NK-92 treated with Interleukin-12 subunit alpha and Interleukin-12 subunit beta, amount 100 ng/mL, for 24 hours (cell line): ENCODE data around the gene CHRNB4.

Experiments used
- DNase-seq: peaks from one replicate; lab custom pipeline; 2025; lab: John Stamatoyannopoulos, UW

The CHRNB4 gene

DNA sequence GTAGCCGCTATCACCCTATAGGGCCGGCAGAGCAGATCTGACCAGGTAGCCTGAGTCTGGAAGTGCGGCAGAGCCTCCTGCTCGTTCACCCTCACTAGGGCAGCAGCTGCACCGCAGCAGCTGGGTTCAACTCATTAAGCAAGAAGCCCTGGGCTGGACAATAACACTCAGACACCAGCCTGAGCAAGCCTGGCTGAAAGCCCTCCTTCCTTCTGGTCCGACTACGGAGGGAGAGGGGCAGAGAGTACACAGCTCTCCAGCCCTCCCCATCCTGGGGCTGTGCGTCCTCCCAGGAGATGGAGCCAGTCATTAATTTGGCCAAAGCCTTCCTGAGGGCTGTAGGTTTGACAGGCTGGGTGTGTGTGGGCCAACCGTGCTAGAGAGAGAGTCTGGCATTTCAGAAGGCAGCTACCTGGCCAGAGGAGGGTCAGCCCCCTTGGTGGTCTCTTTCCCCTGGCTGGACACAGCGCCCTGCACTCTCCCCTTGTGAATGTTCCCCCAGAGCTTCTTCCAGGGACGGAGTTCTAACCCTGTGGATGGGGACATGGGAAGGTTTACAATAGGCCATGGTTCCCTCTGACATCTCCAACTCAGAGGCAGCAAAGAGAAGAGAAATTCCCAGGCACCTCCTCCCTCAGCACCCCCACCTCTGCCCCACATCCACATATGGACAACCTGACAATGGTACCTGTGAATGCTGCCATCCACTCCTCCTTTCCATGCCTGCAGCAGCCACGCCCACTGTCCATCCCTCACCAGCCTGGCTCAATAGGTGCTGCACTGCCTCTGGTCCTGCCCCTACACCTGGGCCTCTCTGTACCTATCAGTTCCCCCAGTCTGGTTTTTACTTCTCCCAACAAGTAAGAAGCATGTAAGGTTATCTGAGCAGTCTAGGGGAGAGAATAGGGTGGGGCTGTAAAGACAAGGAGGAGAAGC, 6.5 kb downstream of the CHRNB4 start:
- no peak for DNase-seq

DNA sequence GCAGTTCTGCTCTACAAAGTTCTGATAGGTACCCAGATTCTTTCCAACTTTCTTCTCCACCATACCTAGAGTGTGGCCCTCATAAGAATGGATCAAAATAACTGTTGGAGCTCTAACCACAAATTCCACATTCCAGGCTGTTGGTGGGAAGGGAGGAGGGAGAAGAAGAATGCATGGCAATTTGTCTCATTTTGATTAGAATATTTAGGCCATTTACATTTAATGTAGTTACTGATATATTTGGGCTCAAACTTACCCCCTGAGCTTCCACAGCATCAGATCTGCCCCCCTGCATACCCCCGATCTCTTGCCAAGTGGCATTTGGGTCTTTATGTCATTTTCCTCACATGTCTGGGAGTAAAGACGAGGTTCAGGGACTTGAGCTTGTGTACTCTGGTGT, 7.7 kb downstream of the CHRNB4 start:
- no peak for DNase-seq

DNA sequence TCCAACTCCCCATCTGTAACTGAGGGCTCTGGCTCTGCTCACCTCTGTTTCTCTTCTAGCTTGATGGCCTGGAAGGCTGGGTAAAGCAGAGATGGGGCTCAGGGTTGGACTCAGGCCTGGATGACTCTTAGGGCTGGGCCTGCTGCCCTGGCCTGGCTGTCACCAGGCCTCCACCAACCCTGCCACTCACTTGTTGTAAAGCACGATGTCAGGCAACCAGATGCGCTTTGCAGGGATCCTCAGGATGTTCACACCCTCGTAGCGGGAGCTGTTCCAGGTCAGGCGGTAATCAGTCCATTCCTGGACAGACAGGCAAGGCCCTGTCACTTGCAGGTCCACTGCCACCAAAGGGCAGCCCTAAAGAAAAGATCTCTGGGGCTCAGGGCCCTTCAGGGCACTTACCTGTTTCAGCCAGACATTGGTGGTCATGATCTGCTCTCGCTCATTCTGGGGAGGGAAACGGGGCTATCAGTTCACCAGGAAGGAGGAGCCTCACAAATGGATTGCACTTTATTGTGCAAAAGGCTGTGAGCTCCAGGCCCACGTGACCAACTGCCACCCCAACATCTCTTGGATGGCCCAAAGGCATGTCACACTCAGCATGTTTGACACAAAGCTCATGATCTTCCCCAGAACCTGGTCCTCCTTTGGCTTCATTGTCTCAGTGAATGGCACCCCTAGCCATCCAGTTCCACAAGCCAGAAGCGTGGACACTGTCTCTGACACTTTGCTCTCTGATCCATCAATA, 9.9 kb downstream of the CHRNB4 start:
- no peak for DNase-seq

DNA sequence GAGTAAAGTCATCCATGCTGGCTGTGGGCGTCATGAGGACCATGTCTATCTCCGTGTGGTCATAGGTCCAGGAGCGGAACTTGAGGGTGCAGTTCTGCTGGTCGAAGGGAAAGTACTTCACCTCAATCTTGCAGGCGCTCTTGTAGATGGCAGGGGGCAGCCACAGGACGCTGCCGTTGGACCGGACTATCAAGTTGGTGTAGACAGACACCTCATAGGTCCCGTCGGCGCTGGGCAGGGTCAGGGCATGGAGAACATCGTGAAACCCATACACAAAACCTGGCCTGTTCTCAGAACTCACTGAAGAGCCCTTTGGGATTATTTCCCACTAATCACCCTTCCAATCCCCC, 11.3 kb downstream of the CHRNB4 start:
- no peak for DNase-seq

DNA sequence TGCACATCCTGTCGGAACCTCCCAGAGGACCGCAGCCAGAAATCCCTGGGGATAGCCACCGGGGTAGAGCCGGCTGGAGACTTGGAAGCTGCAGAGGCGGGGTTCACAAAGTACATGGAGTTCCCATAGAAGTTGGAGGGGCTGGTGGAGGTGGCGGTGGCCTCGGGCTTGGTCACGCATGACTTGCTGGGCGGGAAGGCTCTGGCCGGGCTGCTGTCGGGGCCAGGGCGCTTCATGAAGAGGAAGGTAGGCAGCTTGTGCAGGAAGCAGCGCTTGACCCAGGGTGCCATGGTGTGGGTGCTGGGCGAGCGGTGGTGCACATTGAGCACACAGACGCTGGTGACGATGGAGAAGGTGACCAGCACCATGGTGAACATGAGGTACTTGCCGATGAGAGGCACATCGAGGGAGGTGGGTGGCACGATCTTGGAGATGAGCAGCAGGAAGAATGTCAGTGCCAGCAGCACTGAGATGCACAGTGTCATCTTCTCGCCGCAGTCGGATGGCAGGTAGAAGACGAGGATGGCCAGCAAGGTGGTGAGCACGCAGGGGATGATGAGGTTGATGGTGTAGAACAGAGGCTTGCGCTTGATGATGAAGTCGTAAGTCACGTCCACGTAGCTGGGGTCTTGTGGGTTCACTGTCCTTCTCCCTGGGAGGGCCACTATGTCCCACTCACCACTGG, 11.8 kb downstream of the CHRNB4 start:
- no peak for DNase-seq

DNA sequence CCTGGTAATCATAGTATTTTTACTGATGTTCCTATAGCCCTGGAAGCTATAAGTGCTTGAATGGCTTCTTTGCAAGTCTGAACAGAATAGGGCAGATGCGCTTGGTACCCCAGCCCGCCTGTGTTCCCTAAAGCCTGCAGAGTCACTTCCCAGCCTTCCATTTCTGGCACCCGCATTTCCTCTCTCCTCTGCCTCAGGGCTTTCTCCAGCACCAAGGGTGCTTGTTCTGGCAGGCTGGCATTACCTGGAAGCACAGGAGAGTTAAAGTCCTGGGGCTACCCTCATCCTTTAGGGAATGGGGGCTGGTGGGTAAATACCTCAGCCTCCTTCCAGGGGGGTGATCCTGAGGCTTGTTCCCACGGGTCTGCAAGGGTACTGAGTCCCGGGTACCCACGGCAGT, 12.8 kb downstream of the CHRNB4 start:
- no peak for DNase-seq

DNA sequence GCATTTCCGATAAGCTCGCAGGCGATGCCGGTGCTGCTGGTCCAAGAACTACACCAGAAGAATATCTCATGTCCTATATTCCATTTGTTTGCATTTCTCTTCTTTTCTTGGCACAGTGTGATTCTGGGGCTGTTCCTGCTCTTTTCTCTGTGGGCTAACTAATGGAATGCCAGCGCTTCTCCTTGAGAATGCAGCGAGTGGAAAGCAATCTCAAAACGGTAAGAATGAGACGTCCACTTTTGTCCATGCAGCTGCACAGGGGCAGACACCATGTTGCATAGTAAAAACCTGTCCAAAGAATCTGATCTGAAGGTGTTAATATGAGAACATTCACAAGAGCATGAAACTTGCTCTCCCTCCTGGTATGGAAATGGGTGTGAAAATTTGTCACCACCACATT, 13.7 kb downstream of the CHRNB4 start:
- DNase-seq = no peak

DNA sequence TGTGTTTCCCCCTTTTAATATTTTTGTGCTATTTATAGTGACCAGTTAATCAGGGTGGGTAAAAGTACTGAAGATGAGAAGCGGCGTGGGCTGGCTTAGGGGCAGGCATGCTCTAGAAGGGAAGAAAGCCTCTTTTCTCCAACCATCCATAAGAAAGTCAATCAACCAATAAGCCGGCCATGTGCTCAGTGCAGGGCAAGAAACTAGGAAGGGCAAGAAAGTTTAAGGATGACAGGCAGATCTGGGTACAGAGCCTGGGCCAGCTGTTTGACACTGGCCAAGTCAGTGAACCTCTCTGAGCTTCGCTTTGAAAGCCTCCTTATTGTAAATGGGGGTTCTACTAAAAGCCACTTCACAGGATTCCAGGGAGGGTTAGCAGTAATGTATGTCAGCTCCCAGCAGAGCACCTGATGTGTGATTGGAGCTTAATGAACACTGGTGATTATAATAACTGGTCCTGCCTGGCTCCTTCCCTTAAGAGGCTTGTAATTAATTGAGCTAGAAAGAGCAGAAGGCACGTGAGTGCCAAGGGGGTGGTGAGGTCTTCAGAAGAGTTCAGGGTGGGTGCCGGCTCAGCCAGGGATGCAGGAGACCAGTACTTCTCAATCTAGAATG, 14.5 kb downstream of the CHRNB4 start:
- no peak for DNase-seq

DNA sequence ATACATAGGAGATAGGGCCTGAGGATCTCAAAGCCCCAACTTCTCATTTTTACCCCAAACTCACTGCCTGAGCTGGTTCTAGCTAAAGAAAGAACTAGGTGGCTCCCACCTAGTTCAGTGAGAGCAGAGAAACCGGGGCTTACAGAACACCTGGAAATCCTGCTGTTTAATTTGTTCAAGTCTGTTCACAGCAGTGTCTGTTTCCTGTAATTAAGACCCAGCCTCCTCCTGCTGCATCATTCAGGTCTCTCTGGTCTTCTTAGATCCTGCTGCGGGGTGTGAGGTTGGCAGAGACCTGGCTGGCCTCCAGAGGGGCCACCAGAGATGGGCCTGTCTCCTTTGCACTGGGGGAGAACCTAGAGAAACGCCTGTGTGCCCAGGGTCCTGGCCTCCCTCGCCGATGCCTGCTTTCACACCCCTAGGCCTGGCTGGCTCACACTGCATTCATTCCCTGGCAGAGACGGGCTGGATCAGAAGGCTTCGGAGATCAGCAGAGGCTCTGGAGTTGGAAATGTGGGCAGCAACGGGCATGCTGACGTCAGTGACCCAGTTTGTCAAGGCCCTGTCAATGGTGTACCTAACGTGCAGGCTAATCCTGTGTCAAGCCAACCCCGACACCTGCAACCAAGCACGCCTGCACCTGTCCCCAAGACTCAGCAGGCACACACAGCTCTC, 15.3 kb downstream of the CHRNB4 start:
- DNase-seq = no peak

DNA sequence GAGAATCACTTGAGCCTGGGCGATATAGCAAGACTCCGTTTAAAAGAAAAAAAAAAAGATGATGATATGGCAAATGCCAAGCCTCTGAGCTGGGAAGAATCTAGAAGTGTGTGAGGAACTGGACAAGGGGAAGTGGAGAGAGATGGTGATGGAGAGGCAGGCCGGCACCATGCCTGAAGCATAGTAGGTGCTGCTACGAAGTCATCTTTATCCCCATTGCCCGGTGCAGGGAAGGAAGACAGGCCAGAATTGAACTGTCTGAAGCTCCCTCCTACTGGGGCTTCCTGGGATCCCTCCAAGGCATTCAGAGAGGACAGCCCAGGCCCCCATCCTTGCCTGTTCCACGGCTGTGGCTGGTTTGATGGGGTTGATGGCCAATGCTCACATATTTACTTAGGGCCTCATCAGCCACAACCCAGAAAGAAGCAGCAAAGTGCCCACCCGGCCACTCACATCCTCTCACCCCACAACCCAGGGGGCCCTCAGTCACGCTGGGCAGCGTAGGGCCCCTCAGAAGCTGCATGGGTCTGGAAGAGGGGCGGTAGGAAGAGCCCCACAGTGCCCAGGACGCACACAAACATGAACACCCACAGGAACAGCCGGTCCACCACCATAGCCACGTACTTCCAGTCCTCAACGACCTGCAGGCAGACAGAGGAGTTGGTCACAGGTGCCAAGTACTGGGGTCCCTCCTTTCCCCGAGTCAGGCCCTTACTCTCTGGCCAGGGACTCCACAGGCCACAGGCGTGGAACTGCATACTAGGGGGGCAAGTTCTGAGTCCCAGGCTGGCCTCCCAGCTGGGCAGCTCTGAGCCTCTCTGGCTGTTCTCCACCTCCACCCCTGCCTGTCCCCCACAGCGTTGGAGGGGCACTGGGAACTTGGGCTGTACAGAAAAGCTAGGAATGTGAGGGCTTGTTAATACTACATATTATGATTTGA, 16.1 kb downstream of the CHRNB4 start:
- DNase-seq = no peak

DNA sequence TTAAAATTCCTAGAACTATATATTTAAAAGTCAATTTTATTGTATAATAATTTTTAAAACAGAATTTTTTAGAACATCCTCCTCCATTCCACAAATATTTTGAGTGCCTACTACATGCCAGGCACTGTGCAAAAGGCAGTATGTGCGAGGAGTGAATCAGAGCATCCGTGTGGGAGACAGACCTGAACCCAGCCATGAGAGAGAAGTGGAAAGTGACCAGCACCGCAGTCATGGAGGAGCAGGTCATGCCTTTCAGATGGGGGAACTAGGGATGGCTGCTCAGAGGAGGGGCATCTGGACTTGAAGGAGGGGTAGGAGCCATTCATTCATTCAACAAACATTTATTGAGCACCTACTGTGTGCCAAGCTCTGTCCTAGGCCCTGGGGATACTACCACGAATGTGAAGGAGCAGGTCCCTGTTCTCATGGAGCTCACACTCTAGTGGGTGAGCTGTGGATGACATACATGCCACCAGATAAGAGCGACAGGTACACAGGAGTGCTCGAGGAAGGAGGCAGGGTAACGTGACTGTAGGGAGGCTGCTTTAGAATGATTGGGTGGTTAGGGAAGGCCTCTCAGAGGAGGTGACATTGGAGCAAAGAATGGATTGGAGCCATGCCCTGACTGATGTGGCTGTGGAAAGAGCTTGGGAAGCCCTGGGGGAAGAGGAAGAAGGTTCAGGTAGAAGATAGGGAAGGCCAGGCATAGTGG, 17.1 kb downstream of the CHRNB4 start:
- no peak for DNase-seq

DNA sequence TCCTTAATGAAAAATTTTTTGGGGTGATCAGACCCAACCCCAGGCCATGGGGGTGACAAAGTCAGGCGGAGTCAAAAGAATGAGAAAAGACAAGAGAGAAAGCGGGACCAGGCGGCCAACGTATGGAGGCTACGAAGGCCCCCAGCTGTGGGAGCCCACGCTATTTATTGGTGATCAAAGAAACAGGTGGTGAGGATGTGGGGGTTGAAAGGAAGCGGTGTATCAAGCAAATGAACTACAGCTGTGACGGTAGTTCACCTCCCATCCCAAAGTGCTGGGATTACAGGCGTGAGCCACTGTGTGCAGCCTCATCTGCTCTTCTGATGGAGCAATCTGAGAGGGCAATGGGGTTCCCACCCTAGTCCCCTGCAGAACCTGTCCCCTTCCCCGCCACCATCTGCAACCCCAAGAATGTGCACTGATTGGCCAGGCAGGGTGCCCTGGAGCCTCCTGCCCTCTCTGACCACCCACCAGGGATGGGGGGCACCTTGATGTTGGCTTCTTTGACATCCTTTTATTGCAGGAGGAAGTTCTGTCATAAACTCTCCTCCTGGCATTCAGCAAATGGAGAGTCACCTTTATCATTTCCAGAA, 19.1 kb downstream of the CHRNB4 start:
- DNase-seq = no peak

DNA sequence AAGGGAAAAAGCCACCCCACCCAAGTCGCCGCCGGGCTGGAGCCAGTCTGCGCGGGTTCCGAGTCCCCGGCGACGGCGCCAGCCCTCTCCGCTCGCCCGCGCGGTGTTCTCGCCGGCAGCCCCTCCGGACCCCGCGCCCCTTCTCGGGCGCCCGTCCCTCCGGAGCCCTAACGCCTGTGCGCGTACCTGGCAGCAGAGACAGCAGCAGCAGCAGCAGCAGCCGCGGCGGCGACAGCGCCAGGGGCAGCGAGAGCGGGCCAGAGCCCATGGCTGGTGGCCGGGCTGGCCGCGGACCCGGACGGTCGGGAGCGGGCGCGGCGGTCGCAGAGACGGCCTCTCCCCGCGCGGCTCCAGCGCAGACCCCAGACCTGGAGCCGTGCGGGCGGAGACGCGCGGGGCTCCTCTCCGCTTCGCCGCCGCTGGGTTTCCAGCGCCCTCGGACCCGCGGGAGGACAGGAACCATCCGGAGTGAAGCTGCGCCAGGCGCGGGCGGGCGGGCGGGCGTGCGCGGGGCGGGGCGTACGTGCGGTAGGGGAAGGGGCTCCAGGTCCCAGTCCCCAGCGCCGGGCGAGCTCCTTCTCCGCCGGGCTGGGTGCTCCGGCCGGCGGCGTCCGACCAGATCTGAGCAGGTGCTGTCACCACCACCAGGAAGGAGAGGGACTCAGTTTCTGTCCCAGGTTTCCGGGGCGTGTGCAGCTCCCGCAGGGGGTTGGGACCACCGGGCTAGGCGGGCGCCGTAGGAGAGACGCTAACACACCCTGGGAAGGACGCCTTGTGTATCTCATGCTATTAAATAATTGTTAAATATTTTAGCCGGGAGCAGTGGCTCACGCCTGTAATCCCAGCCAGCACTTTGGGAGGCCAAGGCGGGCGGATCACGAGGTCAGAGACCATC, 20.2 kb downstream of the CHRNB4 start, which contains the start of gene CHRNA3:
TSS of gene CHRNA3 (minus strand) at position 470 of the 895 bp plus-strand sequence. CDS start at position 268, 202 bp downstream.
- DNase-seq = no peak

DNA sequence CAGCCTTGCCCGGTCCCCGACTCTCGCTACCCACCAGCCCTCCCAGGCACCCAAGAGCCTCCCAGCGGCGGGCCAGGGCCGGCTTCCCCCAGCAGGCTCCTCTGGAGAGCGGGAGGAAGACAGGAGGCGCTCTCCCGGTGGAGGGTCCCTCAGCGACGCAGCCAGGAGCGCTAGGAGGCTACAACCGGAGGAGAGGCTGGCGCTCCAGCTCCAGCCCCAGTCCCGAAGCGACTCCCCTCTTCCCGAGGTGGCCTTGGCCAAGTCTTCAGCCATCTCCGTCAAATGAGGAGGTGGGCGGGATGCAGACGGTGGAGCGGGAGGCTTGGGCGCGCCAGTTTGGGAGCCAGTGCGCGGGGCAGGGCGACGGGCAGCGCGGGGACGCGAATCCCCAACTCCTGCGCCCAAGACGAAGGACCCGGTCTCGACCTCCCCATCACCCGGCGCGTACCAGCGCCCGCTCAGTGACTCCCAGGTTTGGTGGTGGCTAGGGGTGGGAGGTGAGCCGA, 20.9 kb downstream of the CHRNB4 start:
- DNase-seq = no peak

DNA sequence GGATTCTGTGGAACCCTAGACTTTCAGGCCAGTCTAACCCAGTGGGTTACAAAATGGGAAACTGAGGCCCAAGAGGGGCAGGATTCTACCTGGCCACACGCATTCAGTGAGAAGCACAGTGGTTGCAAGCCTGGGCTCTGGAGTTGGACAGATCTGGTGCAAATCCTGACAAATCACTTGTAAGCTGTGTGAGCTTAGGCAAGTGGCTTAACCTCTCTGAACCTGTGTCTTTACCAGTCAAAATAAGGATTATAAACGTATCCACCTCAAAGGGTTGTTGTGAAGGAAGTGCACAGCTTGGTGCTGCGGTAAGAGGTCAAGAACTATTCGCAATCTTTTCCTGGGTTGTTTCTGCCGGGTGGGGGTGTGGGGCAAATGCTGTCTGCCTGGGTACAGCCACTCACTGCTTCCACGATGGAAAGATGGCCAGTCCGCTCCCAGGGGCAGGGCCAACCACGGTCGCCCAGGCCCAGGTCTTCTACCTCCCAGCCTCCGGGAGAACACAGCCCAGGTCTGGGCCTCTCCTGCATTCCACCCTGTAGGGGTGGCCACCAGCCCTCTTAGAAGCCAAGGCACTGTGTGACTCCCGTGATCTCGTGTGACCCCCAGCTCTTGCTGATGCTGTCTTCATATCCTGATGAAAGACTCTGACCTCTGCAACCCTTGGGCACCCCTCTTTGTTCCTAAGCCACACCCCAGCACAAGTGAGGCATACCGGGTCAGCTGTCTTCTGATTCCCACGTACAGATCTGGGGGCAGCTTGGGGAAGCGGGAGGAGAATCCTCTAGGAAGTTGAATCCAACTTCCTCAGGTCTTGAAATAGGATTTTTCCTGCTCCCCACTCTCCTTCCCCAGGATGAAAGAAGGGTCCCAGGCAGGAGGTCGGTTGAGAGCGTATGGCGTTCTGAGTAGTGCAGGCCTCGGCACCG, 21.7 kb downstream of the CHRNB4 start:
- DNase-seq = no peak

DNA sequence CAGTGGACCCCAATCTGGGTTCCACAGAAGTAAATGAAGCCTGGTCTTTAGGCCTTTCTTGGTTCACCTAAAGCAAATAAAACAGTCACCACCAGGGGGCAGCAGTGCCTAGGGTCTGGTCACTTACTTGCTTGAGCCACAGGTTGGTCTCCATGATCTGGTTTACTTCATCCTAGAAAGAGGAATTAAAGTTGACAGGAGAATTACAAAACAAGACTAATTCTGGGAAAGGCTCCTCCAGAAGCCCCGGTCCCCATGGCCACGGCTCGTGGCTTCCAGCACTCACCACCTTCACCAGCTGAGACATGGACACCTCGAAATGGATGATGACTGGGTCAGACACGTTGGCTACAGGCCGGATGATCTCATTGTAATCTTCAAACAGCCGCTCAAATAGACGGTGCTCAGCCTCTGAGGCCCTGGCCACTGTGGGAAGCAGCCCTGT, 22.5 kb downstream of the CHRNB4 start:
- peak; percentile 71 for DNase-seq

DNA sequence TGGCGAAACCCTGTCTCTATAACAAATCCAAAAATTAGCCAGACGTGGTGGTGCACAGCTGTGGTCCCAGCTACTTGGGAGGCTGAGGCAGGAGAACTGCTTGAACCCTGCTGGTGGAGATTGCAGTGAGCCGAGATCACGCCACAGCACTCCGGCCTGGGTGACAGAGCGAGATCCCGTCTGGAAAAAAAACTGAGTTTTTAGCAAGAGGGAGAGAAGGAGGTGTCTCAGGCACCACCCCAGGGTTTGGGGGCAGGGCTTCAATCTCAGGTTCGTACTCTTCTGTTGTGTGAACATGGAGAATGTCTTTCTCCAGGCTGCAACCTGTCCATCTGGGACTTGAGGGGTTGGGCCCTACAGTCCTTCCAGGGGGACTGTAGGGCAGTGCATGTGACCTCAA, 22.9 kb downstream of the CHRNB4 start:
- no peak for DNase-seq
